ENCODE data around the gene SPOCK1. TPM values are rescaled to one million over a fixed set of nuclear protein-coding genes. Genes with fewer than 3 reads are reported as not detected.

Gene SPOCK1
- total RNA-seq, 1 experiment from 2014 or later, result 9.8 TPM

GRCh38 chr5:137320056-137321045 is 178.8 kb downstream of the SPOCK1 start:
- no peak overlapping the region for H2AFZ ChIP-seq (ENCODE audit: low read length)
- ChIA-PET POLR2A (ENCODE audit: unreplicated experiment) (interaction anchor here (0.6 kb wide), 2 partner anchors 27 to 160 kb away, joined by 5 to 14 read pairs; no protein-coding TSS in a partner anchor), CTCF (interaction anchor here (0.6 to 1.4 kb wide), 16 partner anchors 10 to 1070 kb away, joined by 3 to 11 read pairs (median 4); no protein-coding TSS in a partner anchor)
- no peak overlapping the region for H3K4me3 ChIP-seq (ENCODE audit: low read length)
- no peaks in the 10 kb centered on the region for H4K20me1 ChIP-seq (ENCODE audit: low read length)
- no peak overlapping the region for H3K27ac ChIP-seq (ENCODE audit: low read length)
- no peaks in the 10 kb centered on the region for H3K27me3 ChIP-seq (ENCODE audit: low read length)
- H3F3A ChIP-seq (ENCODE audit: low read length, unreplicated experiment), result no peaks in the 10 kb centered on the region
- H3K36me3 ChIP-seq (ENCODE audit: low read depth, low read length), result no peaks in the 10 kb centered on the region
- H3K79me2 ChIP-seq (ENCODE audit: low read length), result no peaks in the 10 kb centered on the region
- 0 out of 2 replicates have a peak, but pooled peaks have one; percentile 24 for ATAC-seq
- H3K4me2 ChIP-seq (ENCODE audit: low read length), result no peak overlapping the region
- H3K4me1 ChIP-seq (ENCODE audit: insufficient read depth, low read length), result peaks cover 8% of the 10 kb centered on the region
- no peaks in the 10 kb centered on the region for H3K9me2 ChIP-seq (replicated peaks; ENCODE audit: low read length)
- H3K9ac ChIP-seq (ENCODE audit: low read length), result no peak overlapping the region
- no peaks in the 10 kb centered on the region for H3K9me3 ChIP-seq (ENCODE audit: low read length)
- TF ChIP-seq EZH2phosphoT487 (IDR thresholded peaks at IDR 0.05; ENCODE audit: borderline replicate concordance, low read length) (no peak), CTCF (conservative IDR thresholded peaks at IDR 0.05; ENCODE audit: low read depth, low read length) (peak; percentile 71), EZH2 (IDR thresholded peaks at IDR 0.05; ENCODE audit: low read length, unreplicated experiment) (no peak)
- DNase-seq, result peak; percentile 69
- intact Hi-C loops (cut with micrococcal nuclease), result loop anchor here (1.0 to 5.0 kb wide), 3 partner anchors 179 to 518 kb away; partner anchors contain the start of gene SPOCK1
- no TSS peak for BruUV-seq (replicated peaks)

- ATAC-seq, result no peak
- H3K36me3 ChIP-seq (ENCODE audit: low read depth, low read length), result no peaks in the 10 kb centered on the region
- H3K9ac ChIP-seq (ENCODE audit: low read length), result no peak overlapping the region
- H3K9me3 ChIP-seq (ENCODE audit: low read length), result no peaks in the 10 kb centered on the region
- H3K4me2 ChIP-seq (ENCODE audit: low read length), result no peak overlapping the region
- H3K4me1 ChIP-seq (ENCODE audit: insufficient read depth, low read length), result peaks cover 8% of the 10 kb centered on the region
- intact Hi-C loops (cut with micrococcal nuclease), result no loop called here
- no TSS peak for BruUV-seq (replicated peaks)
- no peaks in the 10 kb centered on the region for H3K27me3 ChIP-seq (ENCODE audit: low read length)
- no peaks in the 10 kb centered on the region for H3K79me2 ChIP-seq (ENCODE audit: low read length)
- no peaks in the 10 kb centered on the region for H3F3A ChIP-seq (ENCODE audit: low read length, unreplicated experiment)
- H4K20me1 ChIP-seq (ENCODE audit: low read length), result no peaks in the 10 kb centered on the region
- TF ChIP-seq CTCF (conservative IDR thresholded peaks at IDR 0.05; ENCODE audit: low read depth, low read length) (no peak), EZH2phosphoT487 (IDR thresholded peaks at IDR 0.05; ENCODE audit: borderline replicate concordance, low read length) (no peak)
- no peaks in the 10 kb centered on the region for H3K9me2 ChIP-seq (replicated peaks; ENCODE audit: low read length)
- DNase-seq, result no peak
- ChIA-PET POLR2A (ENCODE audit: unreplicated experiment) (no interaction called here), CTCF (no interaction called here)
- H3K27ac ChIP-seq (ENCODE audit: low read length), result no peak overlapping the region
- H3K4me3 ChIP-seq (ENCODE audit: low read length), result no peak overlapping the region
- no peak overlapping the region for H2AFZ ChIP-seq (ENCODE audit: low read length)
Measured at GRCh38 chr5:137318027-137318426, 181.1 kb downstream of the SPOCK1 start.

GRCh38 chr5:137316346-137316736 is 182.8 kb downstream of the SPOCK1 start:
- Histone ChIP-seq H3K9me3 (ENCODE audit: low read length) (no peaks in the 10 kb centered on the region), H3K27ac (ENCODE audit: low read length) (no peak overlapping the region), H3K4me2 (ENCODE audit: low read length) (no peak overlapping the region), H3F3A (ENCODE audit: low read length, unreplicated experiment) (no peaks in the 10 kb centered on the region), H3K9me2 (replicated peaks; ENCODE audit: low read length) (no peaks in the 10 kb centered on the region), H2AFZ (ENCODE audit: low read length) (no peak overlapping the region), H4K20me1 (ENCODE audit: low read length) (no peaks in the 10 kb centered on the region), H3K4me3 (ENCODE audit: low read length) (no peak overlapping the region), H3K79me2 (ENCODE audit: low read length) (no peaks in the 10 kb centered on the region), H3K4me1 (ENCODE audit: insufficient read depth, low read length) (peaks cover 9% of the 10 kb centered on the region), H3K36me3 (ENCODE audit: low read depth, low read length) (no peaks in the 10 kb centered on the region), H3K27me3 (ENCODE audit: low read length) (no peaks in the 10 kb centered on the region), H3K9ac (ENCODE audit: low read length) (no peak overlapping the region)
- peak; percentile 84 for ATAC-seq
- intact Hi-C loops (cut with micrococcal nuclease), result no loop called here
- TF ChIP-seq EZH2 (IDR thresholded peaks at IDR 0.05; ENCODE audit: low read length, unreplicated experiment), result no peak
- no peak for TF ChIP-seq EZH2phosphoT487 (IDR thresholded peaks at IDR 0.05; ENCODE audit: borderline replicate concordance, low read length)
- TF ChIP-seq CTCF (conservative IDR thresholded peaks at IDR 0.05; ENCODE audit: low read depth, low read length), result no peak
- DNase-seq, result peak; percentile 44
- CTCF ChIA-PET, result no interaction called here
- POLR2A ChIA-PET (ENCODE audit: unreplicated experiment), result no interaction called here
- no TSS peak for BruUV-seq (replicated peaks)
